HepG2 (cell line): ENCODE data around the gene STIMATE.

Source experiments
- NFYB ChIP-seq: sonication (generic); formaldehyde crosslinking; IDR thresholded peaks from 2 replicates; pipeline ENCODE4 v1.4.0; 2020; ENCODE audit warnings: missing genetic modification reagents
- RELA ChIP-seq: sonication (generic); formaldehyde crosslinking; IDR thresholded peaks from 2 replicates; pipeline ENCODE4 v1.4.0; 2020; ENCODE audit warnings: missing genetic modification reagents
- ZNF17 ChIP-seq: sonication (generic); formaldehyde crosslinking; IDR thresholded peaks from 2 replicates; pipeline ENCODE4 v1.5.0; 2020; ENCODE audit warnings: mild to moderate bottlenecking, missing genetic modification reagents
- ZNF550 ChIP-seq: sonication (generic); formaldehyde crosslinking; IDR thresholded peaks from 2 replicates; pipeline ENCODE4 v1.4.0; 2020; ENCODE audit warnings: mild to moderate bottlenecking, missing genetic modification reagents, borderline replicate concordance
- TF ChIP-seq, protein P1 (sequence below): sonication (generic); formaldehyde crosslinking; IDR thresholded peaks from 2 replicates; pipeline ENCODE4 v1.5.0; 2020; ENCODE audit warnings: mild to moderate bottlenecking, missing genetic modification reagents, moderate library complexity

GRCh38 chr3:52800079-52800478 lies 97.3 kb downstream of the STIMATE start:
- TF ChIP-seq RELA (no peak), ZNF550 (CRISPR knock-in tag) (no peak), ZNF17 (CRISPR knock-in tag) (no peak), NFYB (CRISPR knock-in tag) (no peak)
- TF ChIP-seq, protein P1, sequence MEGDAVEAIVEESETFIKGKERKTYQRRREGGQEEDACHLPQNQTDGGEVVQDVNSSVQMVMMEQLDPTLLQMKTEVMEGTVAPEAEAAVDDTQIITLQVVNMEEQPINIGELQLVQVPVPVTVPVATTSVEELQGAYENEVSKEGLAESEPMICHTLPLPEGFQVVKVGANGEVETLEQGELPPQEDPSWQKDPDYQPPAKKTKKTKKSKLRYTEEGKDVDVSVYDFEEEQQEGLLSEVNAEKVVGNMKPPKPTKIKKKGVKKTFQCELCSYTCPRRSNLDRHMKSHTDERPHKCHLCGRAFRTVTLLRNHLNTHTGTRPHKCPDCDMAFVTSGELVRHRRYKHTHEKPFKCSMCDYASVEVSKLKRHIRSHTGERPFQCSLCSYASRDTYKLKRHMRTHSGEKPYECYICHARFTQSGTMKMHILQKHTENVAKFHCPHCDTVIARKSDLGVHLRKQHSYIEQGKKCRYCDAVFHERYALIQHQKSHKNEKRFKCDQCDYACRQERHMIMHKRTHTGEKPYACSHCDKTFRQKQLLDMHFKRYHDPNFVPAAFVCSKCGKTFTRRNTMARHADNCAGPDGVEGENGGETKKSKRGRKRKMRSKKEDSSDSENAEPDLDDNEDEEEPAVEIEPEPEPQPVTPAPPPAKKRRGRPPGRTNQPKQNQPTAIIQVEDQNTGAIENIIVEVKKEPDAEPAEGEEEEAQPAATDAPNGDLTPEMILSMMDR (CRISPR knock-in tag) = no peak
